Erythroblast (primary cell): ENCODE data around the gene SGCD.

ENCODE experiments used
- GATA1 ChIP-seq: IDR thresholded peaks from 2 replicates; pipeline ENCODE4 v1.6.1; 2011; ENCODE audit warnings: low read depth, mild to moderate bottlenecking, control low read depth, low read length, moderate library complexity
- POLR2A ChIP-seq: IDR thresholded peaks from 2 replicates; pipeline ENCODE4 v1.6.1; 2011; ENCODE audit warnings: mild to moderate bottlenecking, low read length

- TF ChIP-seq POLR2A = no peak
- TF ChIP-seq GATA1 = no peak
These were observed 84.2 kb downstream of the SGCD start for GRCh38 chr5:156411185-156411613.
